MG63 (cell line): Measurements from ENCODE around the gene CCDC87. TPM values are rescaled to one million over a fixed set of nuclear protein-coding genes. Genes with fewer than 3 reads are reported as not detected.
"Not testable (repeated sequence)": the region's sequence is repeated elsewhere in the genome, so short reads cannot be mapped to it uniquely, and the experiment has no call there.

Source experiments
- DNase-seq: peaks from one replicate; pipeline ENCODE4 v3.0.0-alpha.2; 2020
- H3K27me3 ChIP-seq: fragments of 250-450 bp; sonication (Bioruptor Pico); 2 replicates; pipeline ENCODE4 v1.5.1; 2020; ENCODE audit warnings: mild to moderate bottlenecking, moderate library complexity
- H3K36me3 ChIP-seq: fragments of 250-450 bp; sonication (Bioruptor Pico); 2 replicates; pipeline ENCODE4 v1.5.1; 2020; ENCODE audit warnings: mild to moderate bottlenecking, moderate library complexity
- H3K4me3 ChIP-seq: fragments of 250-450 bp; sonication (Bioruptor Pico); 2 replicates; pipeline ENCODE4 v1.5.1; 2020; ENCODE audit warnings: mild to moderate bottlenecking, moderate library complexity
- H3K9me3 ChIP-seq: fragments of 250-450 bp; sonication (Bioruptor Pico); 2 replicates; pipeline ENCODE4 v1.5.1; 2020; ENCODE audit warnings: mild to moderate bottlenecking, moderate library complexity
- total RNA-seq: library from RNA; depleted of rRNA; stranded (reverse); fragments of >200 nt; shearing (Covaris generic); gene quantifications from 2 replicates; pipeline ENCODE4 v1.2.3, GENCODE V29; 2014; ENCODE audit warnings: low replicate concordance

Gene CCDC87
- total RNA-seq, 1 experiment from 2014 or later = not detected

GRCh38 chr11:66595245-66595904 lies 2.5 kb upstream of the CCDC87 start:
- no peaks in the 10 kb centered on the region for H3K27me3 ChIP-seq
- no peak overlapping the region for H3K4me3 ChIP-seq
- H3K36me3 ChIP-seq = peaks cover 8% of the 10 kb centered on the region; the same call in 1 of the 2 replicates
- H3K9me3 ChIP-seq = no peaks in the 10 kb centered on the region
- no peak for DNase-seq

GRCh38 chr11:66593650-66594049 lies 787 bp upstream of the CCDC87 start:
- peak overlapping the region; percentile 69 for H3K4me3 ChIP-seq
- no peaks in the 10 kb centered on the region for H3K27me3 ChIP-seq
- H3K9me3 ChIP-seq = no peaks in the 10 kb centered on the region
- no peak for DNase-seq
- no peaks in the 10 kb centered on the region for H3K36me3 ChIP-seq

- Histone ChIP-seq H3K4me3 (peak overlapping the region; percentile 69), H3K27me3 (no peaks in the 10 kb centered on the region)
- DNase-seq = no peak
These were observed 406 bp upstream of the CCDC87 start for GRCh38 chr11:66593303-66593635.

GRCh38 chr11:66591175-66591574 lies 1.7 kb downstream of the CCDC87 start:
- Histone ChIP-seq H3K27me3 (no peaks in the 10 kb centered on the region), H3K4me3 (no peak overlapping the region), H3K9me3 (no peaks in the 10 kb centered on the region), H3K36me3 (no peaks in the 10 kb centered on the region)
- DNase-seq = no peak

More at GRCh38 chr11:66593303-66593635, 406 bp upstream of the CCDC87 start:
- Histone ChIP-seq H3K36me3 (no peaks in the 10 kb centered on the region), H3K9me3 (no peaks in the 10 kb centered on the region)

DNA sequence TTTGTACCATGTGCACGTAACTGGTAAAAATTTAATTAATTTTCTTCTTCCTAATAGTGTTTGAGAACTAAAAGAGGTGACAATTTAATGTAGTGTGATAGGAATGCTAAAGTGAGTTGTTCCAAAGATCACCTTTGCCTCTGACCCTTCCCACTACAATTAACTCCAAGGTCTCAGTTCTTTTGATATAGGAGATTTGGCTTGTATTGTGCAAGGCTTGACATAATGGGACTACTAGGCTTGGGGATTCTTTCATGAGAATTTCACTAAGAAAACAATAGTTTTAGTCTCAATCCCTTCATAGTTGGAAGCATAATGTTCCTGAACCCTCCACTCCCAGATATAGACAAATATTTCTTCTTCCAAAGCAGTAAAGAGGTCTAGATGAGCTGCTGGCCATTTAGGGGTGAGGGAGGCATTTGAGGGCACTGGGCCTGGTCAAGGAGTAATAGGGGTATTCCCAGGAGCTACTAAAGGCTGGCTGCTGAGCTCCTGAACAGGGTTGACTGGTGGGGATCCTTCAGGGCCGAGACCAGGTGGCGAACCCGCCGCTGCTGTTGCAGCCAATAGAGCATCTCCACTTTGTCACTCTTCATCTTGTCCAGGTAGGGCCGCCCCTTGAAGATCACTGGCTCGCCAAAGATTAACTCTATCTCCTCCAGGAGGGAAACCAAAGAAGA lies 2.7 kb downstream of the CCDC87 start:
- H3K36me3 ChIP-seq = no peaks in the 10 kb centered on the region
- no peak overlapping the region for H3K4me3 ChIP-seq
- no peak for DNase-seq
- no peaks in the 10 kb centered on the region for H3K27me3 ChIP-seq
- no peaks in the 10 kb centered on the region for H3K9me3 ChIP-seq

DNA sequence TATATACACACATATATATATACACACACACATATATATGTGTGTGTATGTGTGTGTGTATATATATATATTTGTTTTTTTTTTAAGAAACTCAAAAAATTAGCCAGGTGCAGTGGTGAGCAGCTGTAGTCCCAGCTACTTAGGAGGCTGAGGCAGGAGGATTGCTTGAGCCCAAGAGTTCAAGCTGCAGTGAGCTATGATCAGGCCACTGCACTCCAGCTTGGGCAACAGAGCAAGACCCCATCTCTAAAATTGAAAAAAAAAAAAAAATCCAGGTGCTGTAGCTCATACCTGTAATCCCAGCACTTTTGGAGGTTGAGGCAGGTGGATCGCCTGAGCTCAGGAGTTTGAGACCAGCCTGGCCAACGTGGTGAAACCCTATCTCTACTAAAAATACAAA lies 3.5 kb downstream of the CCDC87 start:
- not testable (repeated sequence) for H3K27me3 ChIP-seq, H3K36me3 ChIP-seq, H3K9me3 ChIP-seq, DNase-seq, H3K4me3 ChIP-seq

- Histone ChIP-seq H3K9me3 (peaks cover 6% of the 10 kb centered on the region; the same call in 1 of the 2 replicates), H3K27me3 (no peaks in the 10 kb centered on the region), H3K4me3 (no peak overlapping the region), H3K36me3 (no peaks in the 10 kb centered on the region)
- no peak for DNase-seq
These were observed 6.7 kb downstream of the CCDC87 start for GRCh38 chr11:66586136-66586535.

DNA sequence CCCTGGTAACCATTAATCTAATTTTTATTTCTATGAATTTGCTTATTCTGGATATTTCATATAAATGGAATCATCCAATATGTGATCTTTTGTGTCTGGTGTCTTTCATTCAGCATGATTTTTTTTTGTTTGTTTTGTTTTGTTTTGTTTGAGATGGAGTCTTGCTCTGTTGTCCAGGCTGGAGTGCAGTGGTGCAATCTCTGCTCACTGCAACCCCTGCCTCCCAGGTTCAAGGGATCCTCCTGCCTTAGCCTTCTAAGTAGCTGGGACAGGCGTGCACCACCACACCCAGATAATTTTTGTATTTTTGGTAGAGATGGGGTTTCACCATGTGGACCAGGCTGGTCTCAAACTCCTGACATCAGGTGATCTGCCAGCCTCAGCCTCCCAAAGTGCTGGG lies 7.4 kb downstream of the CCDC87 start:
- H3K36me3 ChIP-seq, H3K4me3 ChIP-seq, DNase-seq, H3K9me3 ChIP-seq, H3K27me3 ChIP-seq: not testable (repeated sequence)

GRCh38 chr11:66582565-66583147 lies 10.2 kb downstream of the CCDC87 start:
- not testable (repeated sequence) for H3K9me3 ChIP-seq, H3K36me3 ChIP-seq, H3K27me3 ChIP-seq, DNase-seq, H3K4me3 ChIP-seq

- peaks cover 6% of the 10 kb centered on the region; the same call in 1 of the 2 replicates for H3K9me3 ChIP-seq
- DNase-seq = no peak
- H3K36me3 ChIP-seq = no peaks in the 10 kb centered on the region
- H3K4me3 ChIP-seq = no peak overlapping the region
- no peaks in the 10 kb centered on the region for H3K27me3 ChIP-seq
These were observed 11.6 kb downstream of the CCDC87 start for GRCh38 chr11:66581261-66581660.

DNA sequence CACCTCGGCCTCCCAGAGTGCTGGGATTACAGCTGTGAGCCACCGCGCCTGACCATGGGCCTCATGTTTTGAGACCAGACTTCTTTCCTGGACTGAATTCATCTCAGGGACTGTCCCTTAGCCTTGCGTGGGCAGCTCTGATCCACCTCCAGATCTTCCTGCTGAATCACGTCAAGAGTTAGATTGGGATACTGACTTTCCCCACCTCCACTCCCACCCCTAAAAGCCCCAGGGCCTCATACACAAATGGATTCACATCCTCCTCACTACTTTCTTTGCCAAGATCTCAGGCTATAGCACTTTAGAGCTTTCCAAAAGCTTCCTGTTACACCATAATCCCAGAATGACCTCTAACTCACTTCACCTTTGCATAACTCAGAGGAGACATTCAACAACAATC lies 12.1 kb downstream of the CCDC87 start:
- Histone ChIP-seq H3K9me3 (peaks cover 6% of the 10 kb centered on the region; the same call in 1 of the 2 replicates), H3K36me3 (no peaks in the 10 kb centered on the region), H3K27me3 (no peaks in the 10 kb centered on the region), H3K4me3 (no peak overlapping the region)
- DNase-seq = no peak

- peak; percentile 65 for DNase-seq
- peaks cover 6% of the 10 kb centered on the region; the same call in 1 of the 2 replicates for H3K9me3 ChIP-seq
- no peak overlapping the region for H3K4me3 ChIP-seq
- H3K27me3 ChIP-seq = no peaks in the 10 kb centered on the region
- H3K36me3 ChIP-seq = no peaks in the 10 kb centered on the region
These were observed 13.8 kb downstream of the CCDC87 start for GRCh38 chr11:66579017-66579606.

GRCh38 chr11:66570850-66571180 lies 22.0 kb downstream of the CCDC87 start:
- no peak for DNase-seq

GRCh38 chr11:66570079-66570849 lies 22.6 kb downstream of the CCDC87 start:
- Histone ChIP-seq H3K36me3 (no peaks in the 10 kb centered on the region), H3K9me3 (no peaks in the 10 kb centered on the region), H3K4me3 (no peak overlapping the region), H3K27me3 (no peaks in the 10 kb centered on the region)
- no peak for DNase-seq

More at GRCh38 chr11:66570850-66571180, 22.0 kb downstream of the CCDC87 start:
- H3K27me3 ChIP-seq = no peaks in the 10 kb centered on the region
- no peaks in the 10 kb centered on the region for H3K36me3 ChIP-seq
- H3K9me3 ChIP-seq = no peaks in the 10 kb centered on the region
- H3K4me3 ChIP-seq = no peak overlapping the region

DNA sequence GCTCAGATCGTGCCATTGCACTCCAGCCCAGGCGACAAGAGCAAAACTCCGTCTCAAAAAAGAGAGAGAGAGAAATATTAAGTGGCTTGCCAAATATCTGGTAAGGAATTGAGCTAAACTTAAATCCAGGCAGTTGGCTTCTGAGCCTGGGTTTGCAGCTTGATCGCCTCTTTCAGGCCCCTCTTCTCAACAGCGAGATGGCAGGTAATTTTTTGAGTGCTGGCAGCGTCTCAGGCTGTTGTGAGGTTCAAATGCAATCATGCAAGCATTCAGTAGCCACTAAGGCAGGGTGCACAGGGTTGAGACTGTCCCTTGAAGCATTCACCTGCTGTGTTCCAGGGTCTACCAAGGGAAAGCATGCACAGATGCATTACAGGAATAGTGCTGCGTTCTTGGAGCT lies 23.8 kb downstream of the CCDC87 start:
- DNase-seq = no peak

GRCh38 chr11:66568124-66568916 lies 24.5 kb downstream of the CCDC87 start, which contains the start of gene CTSF:
TSS of gene CTSF (minus strand) at chr11:66568606. CDS start at chr11:66568486, 120 bp downstream.
- Histone ChIP-seq H3K27me3 (no peaks in the 10 kb centered on the region), H3K36me3 (no peaks in the 10 kb centered on the region), H3K4me3 (peak within 1 kb of the TSS; percentile 38), H3K9me3 (no peaks in the 10 kb centered on the region)
- DNase-seq = peak; percentile 75

More for the DNA sequence above, 23.8 kb downstream of the CCDC87 start:
- H3K9me3 ChIP-seq = no peaks in the 10 kb centered on the region
- no peaks in the 10 kb centered on the region for H3K27me3 ChIP-seq
- no peaks in the 10 kb centered on the region for H3K36me3 ChIP-seq
- H3K4me3 ChIP-seq = no peak overlapping the region
